CD4-positive, alpha-beta T cell treated with Interleukin-6 for 4 hours (primary cell): ENCODE data around the gene PCDHB14.
A peak's percentile ranks its signal among the peaks of the same experiment; 100 is the strongest.
"Not testable (repeated sequence)": the region's sequence is repeated elsewhere in the genome, so short reads cannot be mapped to it uniquely, and the experiment has no call there.

ENCODE experiments used
- DNase-seq: peaks from one replicate; pipeline ENCODE4 v3.0.0-alpha.2; 2020; ENCODE audit warnings: mixed read lengths

The PCDHB14 gene

GRCh38 chr5:141210849-141211248, 12.3 kb upstream of the PCDHB14 start:
- not testable (repeated sequence) for DNase-seq

GRCh38 chr5:141213656-141214339, 9.3 kb upstream of the PCDHB14 start, which contains the start of gene PCDHB13:
Gene PCDHB13, plus strand, starts transcription at chr5:141213919. Its CDS starts 205 bp downstream, at chr5:141214124.
- peak; percentile 34 for DNase-seq

GRCh38 chr5:141214583-141214982, 8.6 kb upstream of the PCDHB14 start:
- DNase-seq = not testable (repeated sequence)

GRCh38 chr5:141215504-141215903, 7.6 kb upstream of the PCDHB14 start:
- not testable (repeated sequence) for DNase-seq

- DNase-seq = not testable (repeated sequence)
Measured at GRCh38 chr5:141216035-141216434, 7.1 kb upstream of the PCDHB14 start.

GRCh38 chr5:141224844-141225243, 1.7 kb downstream of the PCDHB14 start:
- DNase-seq = not testable (repeated sequence)

GRCh38 chr5:141225421-141225820, 2.3 kb downstream of the PCDHB14 start:
- not testable (repeated sequence) for DNase-seq

GRCh38 chr5:141234109-141234667, 11.0 kb downstream of the PCDHB14 start:
- no peak for DNase-seq

GRCh38 chr5:141235922-141236321, 12.8 kb downstream of the PCDHB14 start:
- DNase-seq = not testable (repeated sequence)

- DNase-seq = no peak
Measured at GRCh38 chr5:141236516-141237313, 13.6 kb downstream of the PCDHB14 start.

- no peak for DNase-seq
Measured at GRCh38 chr5:141241496-141241895, 18.4 kb downstream of the PCDHB14 start.

GRCh38 chr5:141245250-141245717, 22.1 kb downstream of the PCDHB14 start, which contains the start of gene PCDHB15:
Gene PCDHB15, plus strand, starts transcription at chr5:141245395. Its CDS starts 184 bp downstream, at chr5:141245579.
- peak; percentile 14 for DNase-seq

- not testable (repeated sequence) for DNase-seq
Measured at GRCh38 chr5:141246971-141247370, 23.8 kb downstream of the PCDHB14 start.

GRCh38 chr5:141247434-141247833, 24.3 kb downstream of the PCDHB14 start:
- not testable (repeated sequence) for DNase-seq

GRCh38 chr5:141250576-141250975, 27.4 kb downstream of the PCDHB14 start:
- DNase-seq = no peak

- DNase-seq = no peak
Measured at GRCh38 chr5:141258464-141258863, 35.3 kb downstream of the PCDHB14 start.

GRCh38 chr5:141258948-141259347, 35.8 kb downstream of the PCDHB14 start:
- DNase-seq = no peak

GRCh38 chr5:141260458-141261237, 37.5 kb downstream of the PCDHB14 start:
- DNase-seq = no peak

- no peak for DNase-seq
Measured at GRCh38 chr5:141261238-141261546, 38.0 kb downstream of the PCDHB14 start.

GRCh38 chr5:141269195-141269594, 46.1 kb downstream of the PCDHB14 start:
- DNase-seq = no peak

GRCh38 chr5:141272906-141273305, 49.8 kb downstream of the PCDHB14 start:
- no peak for DNase-seq
